HepG2 (cell line): ENCODE results near the gene C20orf204. TPM values are rescaled to one million over a fixed set of nuclear protein-coding genes. Genes with fewer than 3 reads are reported as not detected.

ENCODE experiments used
- ASH2L ChIP-seq: fragments of 300-600, 200-600 bp; sonication (generic); IDR thresholded peaks from 2 replicates; pipeline ENCODE4 v1.7.0; 2017; ENCODE audit warnings: low read depth, mild to moderate bottlenecking, moderate library complexity, mixed read lengths, low read length; ENCODE audit not compliant: insufficient read length
- ATF7-NPFF ChIP-seq: sonication (generic); formaldehyde crosslinking; IDR thresholded peaks from 2 replicates; pipeline ENCODE4 v1.8.1; 2023; ENCODE audit warnings: mild to moderate bottlenecking, low read depth, missing genetic modification reagents, moderate library complexity
- CHD2 ChIP-seq: IDR thresholded peaks from 2 replicates; pipeline ENCODE4 v1.6.1; 2011; ENCODE audit warnings: low read depth, low read length, improper control_type of control experiment
- ELF3 ChIP-seq: IDR thresholded peaks from 2 replicates; pipeline ENCODE4 v1.6.1; 2016; ENCODE audit warnings: missing genetic modification reagents, missing compliant biosample characterization
- HOXA9 ChIP-seq: sonication (generic); formaldehyde crosslinking; IDR thresholded peaks from 2 replicates; pipeline ENCODE4 v1.8.1; 2022; ENCODE audit warnings: missing genetic modification reagents, mild to moderate bottlenecking, moderate library complexity, borderline replicate concordance
- JDP2 ChIP-seq: sonication (generic); formaldehyde crosslinking; IDR thresholded peaks from 2 replicates; pipeline ENCODE4 v1.8.1; 2022; ENCODE audit warnings: missing genetic modification reagents, borderline replicate concordance
- JUND ChIP-seq: sonication (generic); formaldehyde crosslinking; IDR thresholded peaks from 2 replicates; pipeline ENCODE4 v1.8.0; 2022; ENCODE audit warnings: mild to moderate bottlenecking, missing genetic modification reagents
- MEIS1 ChIP-seq: sonication (generic); formaldehyde crosslinking; IDR thresholded peaks from 2 replicates; pipeline ENCODE4 v1.9.0; 2021; ENCODE audit warnings: mild to moderate bottlenecking, missing genetic modification reagents, moderate library complexity, borderline replicate concordance
- MIER2 ChIP-seq: IDR thresholded peaks from 2 replicates; pipeline ENCODE4 v1.6.1; 2016; ENCODE audit warnings: missing biosample characterization, missing genetic modification reagents
- MTF2 ChIP-seq: sonication (generic); formaldehyde crosslinking; IDR thresholded peaks from 2 replicates; pipeline ENCODE4 v1.5.0; 2020; ENCODE audit warnings: missing genetic modification reagents, borderline replicate concordance
- NPAS2 ChIP-seq: sonication (generic); formaldehyde crosslinking; IDR thresholded peaks from 2 replicates; pipeline ENCODE4 v1.8.0; 2022; ENCODE audit warnings: mild to moderate bottlenecking, missing genetic modification reagents, borderline replicate concordance
- PHF5A ChIP-seq: IDR thresholded peaks from one replicate; pipeline ENCODE4 v1.6.1; 2018; ENCODE audit warnings: low read depth, missing genetic modification reagents; ENCODE audit not compliant: unreplicated experiment
- RFX3 ChIP-seq: IDR thresholded peaks from 2 replicates; pipeline ENCODE4 v1.6.1; 2016; ENCODE audit warnings: missing biosample characterization, missing genetic modification reagents
- SRSF1 ChIP-seq: fragments of 200-400 bp; formaldehyde crosslinking; optimal IDR thresholded peaks from 2 replicates; pipeline ENCODE3; 2017; ENCODE audit warnings: mild to moderate bottlenecking, low read depth, low read length, moderate library complexity
- SRSF9 ChIP-seq: fragments of 200-400 bp; formaldehyde crosslinking; IDR thresholded peaks from 2 replicates; pipeline ENCODE4 v1.6.1; 2018; ENCODE audit warnings: borderline replicate concordance, mild to moderate bottlenecking, low read depth, low read length; ENCODE audit not compliant: insufficient read depth, poor library complexity, severe bottlenecking
- TAF1 ChIP-seq: sonication (generic); formaldehyde crosslinking; IDR thresholded peaks from 2 replicates; pipeline ENCODE4 v1.4.0; 2020; ENCODE audit warnings: missing genetic modification reagents
- TRIM24 ChIP-seq: sonication (generic); formaldehyde crosslinking; IDR thresholded peaks from 2 replicates; pipeline ENCODE4 v1.8.0; 2022; ENCODE audit warnings: mild to moderate bottlenecking, missing genetic modification reagents
- ZNF124 ChIP-seq: sonication (generic); formaldehyde crosslinking; IDR thresholded peaks from 2 replicates; pipeline ENCODE4 v1.4.0; 2020; ENCODE audit warnings: missing genetic modification reagents
- ZNF333 ChIP-seq: sonication (generic); formaldehyde crosslinking; IDR thresholded peaks from 2 replicates; pipeline ENCODE4 v1.4.0; 2020; ENCODE audit warnings: mild to moderate bottlenecking, missing genetic modification reagents, borderline replicate concordance
- ZNF350 ChIP-seq: sonication (generic); formaldehyde crosslinking; IDR thresholded peaks from 2 replicates; pipeline ENCODE4 v1.4.0; 2020; ENCODE audit warnings: mild to moderate bottlenecking, low read depth, missing genetic modification reagents, borderline replicate concordance
- ZNF766 ChIP-seq: sonication (generic); formaldehyde crosslinking; IDR thresholded peaks from 2 replicates; pipeline ENCODE4 v1.5.0; 2020; ENCODE audit warnings: missing genetic modification reagents, borderline replicate concordance
- ZNF782 ChIP-seq: sonication (generic); formaldehyde crosslinking; IDR thresholded peaks from 2 replicates; pipeline ENCODE4 v1.4.0; 2020; ENCODE audit warnings: missing genetic modification reagents, mild to moderate bottlenecking, borderline replicate concordance
- ZSCAN20 ChIP-seq: sonication (generic); formaldehyde crosslinking; IDR thresholded peaks from 2 replicates; pipeline ENCODE4 v1.4.0; 2020; ENCODE audit warnings: missing genetic modification reagents, mild to moderate bottlenecking, borderline replicate concordance
- polyA plus RNA-seq, 8 experiments: library from polyadenylated mRNA; depleted of rRNA in 3 of 8; stranded (reverse) in 7 of 8; unstranded in 1 of 8; fragments of >200 nt; fragmentation: Illumina TruSeq in 4 of 8; extraction: Trizol in 4 of 8; gene quantifications; 2 replicates each; pipeline versions ENCODE4 v1.2.1 to v1.2.3, GENCODE V29; 2011 to 2016; ENCODE audit warnings: low read depth in 4 of 8, missing spikeins in 1 of 8, mixed read lengths in 1 of 8; ENCODE audit not compliant: insufficient read depth in 1 of 8
- total RNA-seq, 5 experiments: library from RNA; depleted of rRNA; stranded (reverse); fragments of >200 nt; fragmentation: Illumina TruSeq; extraction: Trizol; gene quantifications; 2 replicates each; pipeline ENCODE4 v1.2.3, GENCODE V29; 2016; ENCODE audit warnings: low read depth in 1 of 5
- TF ChIP-seq, protein P1 (sequence below): sonication (generic); formaldehyde crosslinking; IDR thresholded peaks from 2 replicates; pipeline ENCODE4 v1.8.1; 2023; ENCODE audit warnings: missing genetic modification reagents, mild to moderate bottlenecking, borderline replicate concordance
- TF ChIP-seq, protein P2 (sequence below): sonication (generic); formaldehyde crosslinking; IDR thresholded peaks from 2 replicates; pipeline ENCODE4 v1.4.0; 2020; ENCODE audit warnings: missing genetic modification reagents, low read depth, mild to moderate bottlenecking, borderline replicate concordance
- TF ChIP-seq, protein P3 (sequence below): sonication (generic); formaldehyde crosslinking; IDR thresholded peaks from 2 replicates; pipeline ENCODE4 v1.4.0; 2020; ENCODE audit warnings: missing genetic modification reagents, borderline replicate concordance

C20orf204 gene
- total and polyA plus RNA-seq, 2 of the 13 experiments (the other 11 are each of a cell fraction or from before 2014, with no cell fraction given) = 22.1 to 80.0 TPM

DNA sequence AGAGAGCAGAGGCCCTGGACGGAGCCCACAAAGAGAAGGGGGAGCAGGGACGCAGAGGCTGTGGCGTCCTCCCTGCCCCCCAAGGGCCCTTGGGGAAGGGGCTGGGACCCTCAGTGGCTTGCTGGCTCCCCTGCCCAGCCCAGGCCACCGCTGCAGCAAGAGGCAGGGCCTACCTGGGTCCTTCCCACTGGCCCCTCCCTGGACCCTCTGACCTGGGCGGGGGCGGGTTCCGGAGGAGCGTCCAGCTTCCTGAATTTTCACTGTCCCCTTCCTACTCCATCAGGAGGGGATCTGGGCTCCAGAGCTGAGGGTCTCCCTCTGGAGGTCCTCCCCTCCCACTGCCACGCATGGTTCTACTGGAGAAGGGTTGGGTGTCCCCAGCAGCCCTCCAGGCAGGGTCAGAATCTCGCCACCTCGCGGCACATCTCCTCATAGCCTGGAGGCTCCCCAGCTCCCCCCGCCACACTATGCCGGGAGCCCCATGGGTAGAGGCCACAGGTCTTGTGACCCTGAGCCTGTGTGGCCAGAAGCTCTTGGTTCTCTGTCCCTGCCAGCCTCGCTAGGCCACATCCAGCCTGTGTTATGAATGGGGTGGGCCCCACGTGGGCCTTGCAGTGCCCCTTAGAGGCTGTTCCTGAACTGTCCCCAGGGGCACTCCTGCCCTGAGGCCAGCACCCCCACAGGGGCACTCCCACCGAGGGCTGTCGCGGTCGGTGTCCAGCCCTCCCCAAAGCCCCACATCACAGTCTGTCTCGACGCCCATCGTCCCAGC is 14.5 kb downstream of the C20orf204 start (continued):
- TF ChIP-seq, protein P1, sequence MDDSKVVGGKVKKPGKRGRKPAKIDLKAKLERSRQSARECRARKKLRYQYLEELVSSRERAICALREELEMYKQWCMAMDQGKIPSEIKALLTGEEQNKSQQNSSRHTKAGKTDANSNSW (CRISPR knock-in tag) = no peak
- no peak for TF ChIP-seq MTF2 (CRISPR knock-in tag)
- no peak for TF ChIP-seq ZNF333 (CRISPR knock-in tag)
- TF ChIP-seq TAF1 (CRISPR knock-in tag) = no peak; the same call in none of the 2 replicates
- no peak for TF ChIP-seq ZNF124 (CRISPR knock-in tag)
- peak; percentile 80 for TF ChIP-seq SRSF1
- TF ChIP-seq ZNF350 (CRISPR knock-in tag) = peak; percentile 76
- TF ChIP-seq ASH2L = no peak
- TF ChIP-seq NPAS2 = no peak
- TF ChIP-seq, protein P2, sequence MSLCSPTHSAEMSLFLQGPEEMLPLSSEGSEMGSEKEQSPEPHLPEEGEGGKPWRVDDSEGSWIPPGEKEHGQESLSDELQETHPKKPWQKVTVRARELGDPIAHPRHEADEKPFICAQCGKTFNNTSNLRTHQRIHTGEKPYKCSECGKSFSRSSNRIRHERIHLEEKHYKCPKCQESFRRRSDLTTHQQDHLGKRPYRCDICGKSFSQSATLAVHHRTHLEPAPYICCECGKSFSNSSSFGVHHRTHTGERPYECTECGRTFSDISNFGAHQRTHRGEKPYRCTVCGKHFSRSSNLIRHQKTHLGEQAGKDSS (CRISPR knock-in tag) = no peak; the same call in 1 of the 2 replicates
- TF ChIP-seq JUND (CRISPR knock-in tag) = no peak
- no peak for TF ChIP-seq SRSF9
- peak; percentile 88 for TF ChIP-seq ZSCAN20 (CRISPR knock-in tag)
- no peak for TF ChIP-seq TRIM24
- TF ChIP-seq MIER2 (CRISPR knock-in tag) = peak; percentile 49; the same call in 1 of the 2 replicates
- no peak; the same call in 1 of the 2 replicates for TF ChIP-seq CHD2
- no peak for TF ChIP-seq PHF5A (CRISPR knock-in tag)
- no peak for TF ChIP-seq ATF7-NPFF (CRISPR knock-in tag)
- 0 out of 2 replicates have a peak, but pooled peaks have one; percentile 1 for TF ChIP-seq MEIS1 (CRISPR knock-in tag)
- TF ChIP-seq ELF3 = peak; percentile 10
- TF ChIP-seq ZNF766 (CRISPR knock-in tag) = peak; percentile 98
- TF ChIP-seq, protein P3, sequence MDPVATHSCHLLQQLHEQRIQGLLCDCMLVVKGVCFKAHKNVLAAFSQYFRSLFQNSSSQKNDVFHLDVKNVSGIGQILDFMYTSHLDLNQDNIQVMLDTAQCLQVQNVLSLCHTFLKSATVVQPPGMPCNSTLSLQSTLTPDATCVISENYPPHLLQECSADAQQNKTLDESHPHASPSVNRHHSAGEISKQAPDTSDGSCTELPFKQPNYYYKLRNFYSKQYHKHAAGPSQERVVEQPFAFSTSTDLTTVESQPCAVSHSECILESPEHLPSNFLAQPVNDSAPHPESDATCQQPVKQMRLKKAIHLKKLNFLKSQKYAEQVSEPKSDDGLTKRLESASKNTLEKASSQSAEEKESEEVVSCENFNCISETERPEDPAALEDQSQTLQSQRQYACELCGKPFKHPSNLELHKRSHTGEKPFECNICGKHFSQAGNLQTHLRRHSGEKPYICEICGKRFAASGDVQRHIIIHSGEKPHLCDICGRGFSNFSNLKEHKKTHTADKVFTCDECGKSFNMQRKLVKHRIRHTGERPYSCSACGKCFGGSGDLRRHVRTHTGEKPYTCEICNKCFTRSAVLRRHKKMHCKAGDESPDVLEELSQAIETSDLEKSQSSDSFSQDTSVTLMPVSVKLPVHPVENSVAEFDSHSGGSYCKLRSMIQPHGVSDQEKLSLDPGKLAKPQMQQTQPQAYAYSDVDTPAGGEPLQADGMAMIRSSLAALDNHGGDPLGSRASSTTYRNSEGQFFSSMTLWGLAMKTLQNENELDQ (CRISPR knock-in tag) = peak; percentile 54; the same call in 1 of the 2 replicates
- TF ChIP-seq HOXA9 = no peak
- no peak for TF ChIP-seq ZNF782
- TF ChIP-seq RFX3 (CRISPR knock-in tag) = no peak
- no peak for TF ChIP-seq JDP2 (CRISPR knock-in tag)
